ENCODE results near the gene HDAC4. TPM values are rescaled to one million over a fixed set of nuclear protein-coding genes. Genes with fewer than 3 reads are reported as not detected.

Gene HDAC4
- total RNA-seq, 1 experiment from 2014 or later, result 47.6 TPM

- Histone ChIP-seq H3K9me3 (ENCODE audit: control insufficient read depth in 1 of 2, insufficient read depth in 1 of 2, low read depth in 1 of 2, low read length in 2 of 2) (no peaks in the 10 kb centered on the region), H2AFZ (ENCODE audit: low read depth, low read length, poor library complexity, severe bottlenecking) (no peak overlapping the region), H3K9me2 (ENCODE audit: insufficient read depth) (no peaks in the 10 kb centered on the region), H4K20me1 (ENCODE audit: insufficient read depth) (no peaks in the 10 kb centered on the region), H3K79me2 (ENCODE audit: insufficient read depth, low read length) (no peaks in the 10 kb centered on the region), H3K4me2 (ENCODE audit: low read length) (no peak overlapping the region), H3K27ac (ENCODE audit: low read depth, low read length) (no peak overlapping the region), H3K9ac (ENCODE audit: low read length) (no peak overlapping the region), H3K4me3 (replicated peaks in 1 of 2; ENCODE audit: low read depth in 1 of 2, low read length in 2 of 2) (no peak overlapping the region), H3K36me3 (ENCODE audit: control insufficient read depth in 1 of 2, insufficient read depth in 2 of 2, low read length in 2 of 2) (no peaks in the 10 kb centered on the region), H3K27me3 (ENCODE audit: insufficient read depth, low read length) (0 out of 2 replicates have a peak, but pooled peaks cover 3% of the 10 kb centered on the region), H3K4me1 (ENCODE audit: control insufficient read depth in 1 of 2, insufficient read depth in 2 of 2, low read length in 2 of 2) (no peaks in the 10 kb centered on the region)
- ATAC-seq (no peak), DNase-seq (ENCODE audit: low read depth, low spot score) (no peak)
- ChIA-PET POLR2A (interaction anchor here (1.2 kb wide), 1 partner anchor 11 kb away, joined by 4 read pairs; no protein-coding TSS in a partner anchor), CTCF (no interaction called here), RAD21 (ENCODE audit: low non-redundant PET in 1 of 2, low total read pairs in 2 of 2, uncharacterized antibody in 2 of 2, unreplicated experiment in 2 of 2) (no interaction called here)
- no TSS peak for BruUV-seq (replicated peaks)
- intact Hi-C loops (cut with micrococcal nuclease), result no loop called here
- no peak for TF ChIP-seq POLR2AphosphoS5 (IDR thresholded peaks at IDR 0.05; ENCODE audit: low read depth, low read length)
- no peak for TF ChIP-seq ATF3 (IDR thresholded peaks at IDR 0.05)
- no peak for TF ChIP-seq MAX (IDR thresholded peaks at IDR 0.05)
- TF ChIP-seq CBX3 (IDR thresholded peaks at IDR 0.05; ENCODE audit: low read depth), result no peak
- TF ChIP-seq RAD21 (IDR thresholded peaks at IDR 0.05; ENCODE audit: low read depth), result no peak
- TF ChIP-seq YY1 (IDR thresholded peaks at IDR 0.05; ENCODE audit: extremely low read depth, insufficient replicate concordance, low read depth, low read length), result no peak
- TF ChIP-seq JUND (IDR thresholded peaks at IDR 0.05), result no peak
- TF ChIP-seq EZH2 (IDR thresholded peaks at IDR 0.05), result no peak
- no peak for TF ChIP-seq ZFX (IDR thresholded peaks at IDR 0.05)
- TF ChIP-seq SP1 (IDR thresholded peaks at IDR 0.05; ENCODE audit: low read depth), result no peak
- TF ChIP-seq CEBPB (IDR thresholded peaks at IDR 0.05; ENCODE audit: low read depth), result no peak
- no peak for TF ChIP-seq ZBTB33 (IDR thresholded peaks at IDR 0.05; ENCODE audit: extremely low read depth, insufficient replicate concordance, low read length)
Observed at GRCh38 chr2:239423551-239423950, 22.7 kb upstream of the HDAC4 start.
